ENCODE data around the gene HIPK1. TPM values are rescaled to one million over a fixed set of nuclear protein-coding genes. Genes with fewer than 3 reads are reported as not detected.

Gene HIPK1
- total RNA-seq, 4 donors from 2014 or later, result 64.8 to 92.3 (median 76.9) TPM

DNA sequence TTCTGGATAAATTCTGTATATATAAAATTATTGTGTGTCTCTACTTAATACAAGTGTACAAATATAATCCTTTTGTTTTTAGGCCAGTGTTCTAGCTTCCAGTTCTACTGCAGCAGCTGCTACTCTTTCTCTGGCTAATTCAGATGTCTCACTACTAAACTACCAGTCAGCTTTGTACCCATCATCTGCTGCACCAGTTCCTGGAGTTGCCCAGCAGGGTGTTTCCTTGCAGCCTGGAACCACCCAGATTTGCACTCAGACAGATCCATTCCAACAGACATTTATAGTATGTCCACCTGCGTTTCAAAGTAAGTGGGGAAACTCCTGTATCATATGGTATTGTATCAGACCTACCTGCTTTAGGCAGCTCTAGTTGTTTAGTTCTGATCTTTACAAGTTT, 28.9 kb downstream of the HIPK1 start:
- 63 to 92% methylated on average over 1 of the region's 1 CpG for WGBS, 2 donors (ENCODE audit: low coverage in 1 of 2)
- no peak for TF ChIP-seq POLR2AphosphoS5 (IDR thresholded peaks at IDR 0.05)
- no peak for TF ChIP-seq EP300 (IDR thresholded peaks at IDR 0.05)
- TF ChIP-seq POLR2A (IDR thresholded peaks at IDR 0.05), result no peak
- TF ChIP-seq, protein P1, sequence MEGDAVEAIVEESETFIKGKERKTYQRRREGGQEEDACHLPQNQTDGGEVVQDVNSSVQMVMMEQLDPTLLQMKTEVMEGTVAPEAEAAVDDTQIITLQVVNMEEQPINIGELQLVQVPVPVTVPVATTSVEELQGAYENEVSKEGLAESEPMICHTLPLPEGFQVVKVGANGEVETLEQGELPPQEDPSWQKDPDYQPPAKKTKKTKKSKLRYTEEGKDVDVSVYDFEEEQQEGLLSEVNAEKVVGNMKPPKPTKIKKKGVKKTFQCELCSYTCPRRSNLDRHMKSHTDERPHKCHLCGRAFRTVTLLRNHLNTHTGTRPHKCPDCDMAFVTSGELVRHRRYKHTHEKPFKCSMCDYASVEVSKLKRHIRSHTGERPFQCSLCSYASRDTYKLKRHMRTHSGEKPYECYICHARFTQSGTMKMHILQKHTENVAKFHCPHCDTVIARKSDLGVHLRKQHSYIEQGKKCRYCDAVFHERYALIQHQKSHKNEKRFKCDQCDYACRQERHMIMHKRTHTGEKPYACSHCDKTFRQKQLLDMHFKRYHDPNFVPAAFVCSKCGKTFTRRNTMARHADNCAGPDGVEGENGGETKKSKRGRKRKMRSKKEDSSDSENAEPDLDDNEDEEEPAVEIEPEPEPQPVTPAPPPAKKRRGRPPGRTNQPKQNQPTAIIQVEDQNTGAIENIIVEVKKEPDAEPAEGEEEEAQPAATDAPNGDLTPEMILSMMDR (IDR thresholded peaks at IDR 0.05), result no peak
- no peak for ATAC-seq

DNA sequence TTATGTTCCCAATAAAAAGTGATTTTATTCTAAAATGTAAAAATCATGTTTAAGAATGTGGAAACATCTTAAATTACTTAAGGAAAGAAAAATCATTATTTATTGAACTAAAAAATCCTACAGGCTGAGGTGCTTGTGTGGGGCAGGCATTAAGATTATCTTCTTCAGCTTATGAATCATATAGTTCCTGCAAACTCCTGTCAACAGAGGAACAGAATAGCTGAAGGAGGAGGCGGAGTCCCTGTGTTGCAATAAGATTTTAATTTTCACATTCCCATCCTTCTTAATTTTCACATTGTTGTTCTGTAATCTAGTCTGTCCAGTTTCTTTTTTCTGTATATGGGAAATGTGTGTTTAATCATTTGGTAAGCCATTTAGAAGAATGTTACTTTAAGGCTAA, 29.6 kb downstream of the HIPK1 start:
- Histone ChIP-seq H3K9me3 (no peaks in the 10 kb centered on the region), H3K4me3 (no peak overlapping the region), H3K27ac (no peak overlapping the region), H3K36me3 (peaks cover 3 to 81% of the 10 kb centered on the region in 2 donors), H3K27me3 (no peaks in the 10 kb centered on the region), H3K4me1 (peaks cover 0 to 2% (median 0%) of the 10 kb centered on the region in 3 donors)
- no peak for TF ChIP-seq POLR2AphosphoS5 (IDR thresholded peaks at IDR 0.05)
- no peak for TF ChIP-seq POLR2A (IDR thresholded peaks at IDR 0.05)
- TF ChIP-seq, protein P1 (IDR thresholded peaks at IDR 0.05), result no peak
- TF ChIP-seq EP300 (IDR thresholded peaks at IDR 0.05), result no peak
- 88 to 92% methylated on average over 1 of the region's 1 CpG for WGBS, 2 donors (ENCODE audit: low coverage in 1 of 2)
- ATAC-seq, result no peak

More for the DNA sequence above, 28.9 kb downstream of the HIPK1 start:
- H3K36me3 ChIP-seq, result peaks cover 3 to 77% of the 10 kb centered on the region in 2 donors
- H3K27ac ChIP-seq, result no peak overlapping the region
- no peak overlapping the region for H3K4me3 ChIP-seq
- no peaks in the 10 kb centered on the region for H3K27me3 ChIP-seq
- peaks cover 0 to 4% (median 0%) of the 10 kb centered on the region in 3 donors for H3K4me1 ChIP-seq
- no peaks in the 10 kb centered on the region for H3K9me3 ChIP-seq

DNA sequence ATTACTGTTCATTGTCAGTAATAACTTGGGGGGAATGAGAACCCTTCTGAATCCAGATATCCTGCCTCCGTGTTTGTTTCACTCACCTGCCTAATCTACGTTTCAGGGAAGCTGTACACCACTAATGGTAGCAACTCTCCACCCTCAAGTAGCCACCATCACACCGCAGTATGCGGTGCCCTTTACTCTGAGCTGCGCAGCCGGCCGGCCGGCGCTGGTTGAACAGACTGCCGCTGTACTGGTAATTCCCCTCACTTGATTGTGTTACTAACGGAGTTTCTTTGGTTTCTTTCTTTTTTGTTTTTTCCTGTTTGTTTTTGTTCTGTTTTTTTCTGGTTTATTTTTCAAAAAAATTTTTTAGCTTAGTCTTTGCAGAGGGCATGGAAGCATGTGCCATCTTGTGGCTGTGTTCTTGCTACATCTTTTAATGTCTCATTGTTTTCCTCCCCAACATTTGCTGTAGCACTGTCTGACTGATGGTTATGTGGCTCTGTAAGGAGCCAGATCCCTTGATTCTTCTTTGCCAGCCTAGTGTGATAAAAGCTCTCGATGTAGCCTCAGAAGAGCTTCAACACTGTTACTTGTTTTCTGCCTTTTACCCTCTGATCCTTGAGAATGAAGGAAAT, 34.3 kb downstream of the HIPK1 start:
- Histone ChIP-seq H3K36me3 (peaks cover 9 to 73% of the 10 kb centered on the region in 2 donors), H3K9me3 (no peaks in the 10 kb centered on the region), H3K27me3 (no peaks in the 10 kb centered on the region), H3K4me1 (peaks cover 0 to 28% (median 0%) of the 10 kb centered on the region in 3 donors), H3K4me3 (no peak overlapping the region), H3K27ac (no peak overlapping the region)
- WGBS, 2 donors (ENCODE audit: low coverage in 1 of 2), result 87 to 93% methylated on average over 6 to 12 of the region's 12 CpGs
- ATAC-seq, result no peak
- TF ChIP-seq POLR2A (IDR thresholded peaks at IDR 0.05), result no peak

DNA sequence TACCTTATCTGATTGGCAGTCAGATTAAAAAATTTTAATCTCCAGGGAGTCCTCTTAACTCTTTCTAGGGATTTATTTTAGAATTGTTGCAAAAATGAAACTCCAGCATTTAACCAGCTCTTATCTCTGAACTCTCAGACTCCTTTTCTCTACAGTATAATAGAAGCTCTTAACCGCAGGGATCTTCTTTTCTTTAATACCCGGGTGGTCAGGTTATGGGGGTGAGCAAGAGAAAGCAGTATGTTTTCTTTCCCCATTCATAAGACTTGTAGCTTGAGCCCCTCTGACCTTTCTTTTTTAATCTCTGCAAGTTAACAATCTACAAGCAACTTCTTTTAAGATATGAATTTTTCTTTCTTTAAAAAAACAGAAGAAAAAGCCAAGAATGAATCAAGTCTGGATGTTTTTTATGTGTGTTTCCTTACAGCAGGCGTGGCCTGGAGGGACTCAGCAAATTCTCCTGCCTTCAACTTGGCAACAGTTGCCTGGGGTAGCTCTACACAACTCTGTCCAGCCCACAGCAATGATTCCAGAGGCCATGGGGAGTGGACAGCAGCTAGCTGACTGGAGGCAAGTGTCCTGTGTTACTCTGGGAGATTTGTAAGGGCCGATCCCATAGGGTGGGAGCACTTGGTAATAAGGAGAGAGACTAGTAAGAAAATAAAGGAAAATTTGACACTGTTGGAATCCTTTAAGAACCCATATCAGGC, 36.7 kb downstream of the HIPK1 start:
- WGBS, 2 donors (ENCODE audit: low coverage in 1 of 2), result 75 to 77% methylated on average over 2 to 3 of the region's 4 CpGs
- no peak for TF ChIP-seq EP300 (IDR thresholded peaks at IDR 0.05)
- no peak for TF ChIP-seq POLR2AphosphoS5 (IDR thresholded peaks at IDR 0.05)
- TF ChIP-seq, protein P1 (IDR thresholded peaks at IDR 0.05), result no peak
- TF ChIP-seq POLR2A (IDR thresholded peaks at IDR 0.05), result no peak
- Histone ChIP-seq H3K27me3 (no peaks in the 10 kb centered on the region), H3K4me3 (no peak overlapping the region), H3K36me3 (peaks cover 10 to 78% of the 10 kb centered on the region in 2 donors), H3K27ac (no peak overlapping the region), H3K4me1 (peaks cover 0 to 28% (median 0%) of the 10 kb centered on the region in 3 donors), H3K9me3 (no peaks in the 10 kb centered on the region)
- no peak for ATAC-seq

DNA sequence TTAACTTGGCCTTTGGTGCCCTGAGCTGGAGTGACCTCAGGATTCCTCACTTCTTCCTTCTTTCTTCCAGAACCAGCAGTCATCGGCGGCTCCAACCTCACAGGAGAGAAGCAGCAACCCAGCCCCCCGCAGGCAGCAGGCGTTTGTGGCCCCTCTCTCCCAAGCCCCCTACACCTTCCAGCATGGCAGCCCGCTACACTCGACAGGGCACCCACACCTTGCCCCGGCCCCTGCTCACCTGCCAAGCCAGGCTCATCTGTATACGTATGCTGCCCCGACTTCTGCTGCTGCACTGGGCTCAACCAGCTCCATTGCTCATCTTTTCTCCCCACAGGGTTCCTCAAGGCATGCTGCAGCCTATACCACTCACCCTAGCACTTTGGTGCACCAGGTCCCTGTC, 43.8 kb downstream of the HIPK1 start:
- no peak for ATAC-seq
- Histone ChIP-seq H3K27me3 (no peaks in the 10 kb centered on the region), H3K4me3 (no peak overlapping the region), H3K9me3 (no peaks in the 10 kb centered on the region), H3K27ac (no peak overlapping the region), H3K36me3 (peaks cover 10 to 80% of the 10 kb centered on the region in 2 donors), H3K4me1 (peaks cover 0 to 32% (median 10%) of the 10 kb centered on the region in 3 donors)
- WGBS, 2 donors (ENCODE audit: low coverage in 1 of 2), result 95 to 100% methylated on average over 5 to 8 of the region's 9 CpGs
- TF ChIP-seq POLR2A (IDR thresholded peaks at IDR 0.05) (no peak), EP300 (IDR thresholded peaks at IDR 0.05) (no peak), POLR2AphosphoS5 (IDR thresholded peaks at IDR 0.05) (no peak)
- TF ChIP-seq, protein P1 (IDR thresholded peaks at IDR 0.05), result no peak

Data from gastroesophageal sphincter (tissue), 4 donors.